C4-2B (cell line): ENCODE measurements around the gene PSTK.

ENCODE experiments used
- ZFX ChIP-seq: fragments of 450-650 bp; IDR thresholded peaks from 2 replicates; pipeline ENCODE4 v1.6.1; 2017
- TF ChIP-seq, protein P1 (sequence below): fragments of 450-650 bp; conservative IDR thresholded peaks from 2 replicates; pipeline ENCODE4 v1.5.1; 2017; ENCODE audit warnings: mild to moderate bottlenecking

DNA sequence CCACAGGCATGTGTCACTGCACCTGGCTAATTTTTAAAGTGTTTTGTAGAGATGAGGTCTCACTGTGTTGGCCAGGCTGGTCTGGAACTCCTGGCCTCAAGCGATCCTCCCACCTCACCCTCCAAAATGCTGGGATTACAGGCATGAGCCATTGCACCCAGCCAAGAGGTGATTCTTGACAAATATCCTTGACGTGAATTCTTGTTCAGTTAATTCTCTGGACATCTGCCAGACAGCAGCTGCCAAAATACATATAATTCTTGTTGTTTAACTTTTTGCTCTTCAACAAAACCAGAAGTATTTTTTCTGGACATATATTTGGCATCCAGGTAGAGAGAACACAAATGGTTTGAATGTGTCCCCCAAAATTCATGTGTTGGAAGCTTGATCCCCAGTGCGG is 31.8 kb downstream of the PSTK start:
- TF ChIP-seq, protein P1, sequence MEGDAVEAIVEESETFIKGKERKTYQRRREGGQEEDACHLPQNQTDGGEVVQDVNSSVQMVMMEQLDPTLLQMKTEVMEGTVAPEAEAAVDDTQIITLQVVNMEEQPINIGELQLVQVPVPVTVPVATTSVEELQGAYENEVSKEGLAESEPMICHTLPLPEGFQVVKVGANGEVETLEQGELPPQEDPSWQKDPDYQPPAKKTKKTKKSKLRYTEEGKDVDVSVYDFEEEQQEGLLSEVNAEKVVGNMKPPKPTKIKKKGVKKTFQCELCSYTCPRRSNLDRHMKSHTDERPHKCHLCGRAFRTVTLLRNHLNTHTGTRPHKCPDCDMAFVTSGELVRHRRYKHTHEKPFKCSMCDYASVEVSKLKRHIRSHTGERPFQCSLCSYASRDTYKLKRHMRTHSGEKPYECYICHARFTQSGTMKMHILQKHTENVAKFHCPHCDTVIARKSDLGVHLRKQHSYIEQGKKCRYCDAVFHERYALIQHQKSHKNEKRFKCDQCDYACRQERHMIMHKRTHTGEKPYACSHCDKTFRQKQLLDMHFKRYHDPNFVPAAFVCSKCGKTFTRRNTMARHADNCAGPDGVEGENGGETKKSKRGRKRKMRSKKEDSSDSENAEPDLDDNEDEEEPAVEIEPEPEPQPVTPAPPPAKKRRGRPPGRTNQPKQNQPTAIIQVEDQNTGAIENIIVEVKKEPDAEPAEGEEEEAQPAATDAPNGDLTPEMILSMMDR = no peak
- no peak for TF ChIP-seq ZFX
